GM10266 (cell line): ENCODE data around the gene SUN2.

Experiments used
- DNase-seq: peaks from one replicate; pipeline ENCODE4 v3.0.0; 2012; ENCODE audit errors: extremely low spot score
- TF ChIP-seq, protein P1 (sequence below): IDR thresholded peaks from 2 replicates; pipeline ENCODE4 v1.5.1; 2012; ENCODE audit warnings: mild to moderate bottlenecking, low read depth; ENCODE audit not compliant: control insufficient read depth, insufficient read depth; ENCODE audit errors: missing control alignments

Gene SUN2

DNA sequence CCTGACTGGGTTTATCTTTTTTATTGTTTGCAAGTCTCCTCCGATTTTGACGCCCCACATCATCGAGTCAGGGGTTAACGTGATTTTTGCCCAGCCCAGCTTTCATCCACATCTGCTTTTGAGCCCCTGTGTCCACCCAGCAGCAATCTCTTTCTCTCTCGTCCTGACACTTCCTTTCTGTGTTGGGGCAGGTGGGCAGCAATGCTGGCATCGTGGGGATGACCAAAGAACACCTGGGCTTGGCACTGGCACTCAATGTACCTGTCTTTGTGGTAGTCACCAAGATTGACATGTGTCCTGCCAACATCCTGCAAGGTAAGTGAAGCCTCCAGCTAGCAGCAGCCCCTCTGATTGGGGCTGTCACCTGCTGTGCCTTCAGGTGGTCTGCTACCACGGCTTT, 34.2 kb downstream of the SUN2 start:
- no peak for DNase-seq
- TF ChIP-seq, protein P1, sequence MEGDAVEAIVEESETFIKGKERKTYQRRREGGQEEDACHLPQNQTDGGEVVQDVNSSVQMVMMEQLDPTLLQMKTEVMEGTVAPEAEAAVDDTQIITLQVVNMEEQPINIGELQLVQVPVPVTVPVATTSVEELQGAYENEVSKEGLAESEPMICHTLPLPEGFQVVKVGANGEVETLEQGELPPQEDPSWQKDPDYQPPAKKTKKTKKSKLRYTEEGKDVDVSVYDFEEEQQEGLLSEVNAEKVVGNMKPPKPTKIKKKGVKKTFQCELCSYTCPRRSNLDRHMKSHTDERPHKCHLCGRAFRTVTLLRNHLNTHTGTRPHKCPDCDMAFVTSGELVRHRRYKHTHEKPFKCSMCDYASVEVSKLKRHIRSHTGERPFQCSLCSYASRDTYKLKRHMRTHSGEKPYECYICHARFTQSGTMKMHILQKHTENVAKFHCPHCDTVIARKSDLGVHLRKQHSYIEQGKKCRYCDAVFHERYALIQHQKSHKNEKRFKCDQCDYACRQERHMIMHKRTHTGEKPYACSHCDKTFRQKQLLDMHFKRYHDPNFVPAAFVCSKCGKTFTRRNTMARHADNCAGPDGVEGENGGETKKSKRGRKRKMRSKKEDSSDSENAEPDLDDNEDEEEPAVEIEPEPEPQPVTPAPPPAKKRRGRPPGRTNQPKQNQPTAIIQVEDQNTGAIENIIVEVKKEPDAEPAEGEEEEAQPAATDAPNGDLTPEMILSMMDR, result no peak

DNA sequence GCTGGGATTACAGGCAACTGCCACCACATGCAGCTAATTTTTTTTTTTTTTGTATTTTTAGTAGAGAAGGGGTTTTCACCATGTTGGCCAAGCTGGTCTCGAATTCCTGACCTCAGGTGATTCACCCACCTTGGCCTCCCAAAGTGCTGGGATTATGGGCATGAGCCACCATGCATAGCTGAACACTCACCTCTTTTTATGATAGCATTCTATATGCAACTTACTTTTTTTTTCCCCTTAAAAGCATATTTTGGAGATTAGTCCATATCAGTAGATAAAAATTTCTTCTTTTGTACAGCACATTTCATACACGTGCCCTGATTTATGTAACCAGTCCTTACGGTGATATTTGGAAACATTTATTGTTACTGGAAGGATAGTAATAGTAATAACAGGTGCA, 35.4 kb downstream of the SUN2 start:
- no peak for DNase-seq
- TF ChIP-seq, protein P1, result no peak

DNA sequence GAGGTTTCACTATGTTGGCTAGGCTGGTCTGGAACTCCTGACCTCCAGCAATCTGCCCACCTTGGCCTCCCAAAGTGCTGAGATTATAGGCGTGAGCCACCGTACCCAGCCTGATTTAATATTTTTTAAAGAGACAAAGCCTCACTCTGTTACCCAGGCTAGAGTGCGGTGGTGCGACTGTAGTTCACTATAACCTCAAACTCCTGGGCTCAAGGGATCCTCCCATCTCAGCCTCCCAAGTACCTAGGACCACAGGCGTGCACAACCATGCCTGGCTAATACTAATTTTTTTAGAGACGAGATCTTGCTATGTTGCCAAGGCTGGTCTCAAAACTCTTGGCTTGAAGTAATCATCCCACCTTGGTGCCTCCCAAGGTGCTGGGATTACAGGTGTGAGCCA, 36.6 kb downstream of the SUN2 start:
- TF ChIP-seq, protein P1, result no peak
- no peak for DNase-seq

DNA sequence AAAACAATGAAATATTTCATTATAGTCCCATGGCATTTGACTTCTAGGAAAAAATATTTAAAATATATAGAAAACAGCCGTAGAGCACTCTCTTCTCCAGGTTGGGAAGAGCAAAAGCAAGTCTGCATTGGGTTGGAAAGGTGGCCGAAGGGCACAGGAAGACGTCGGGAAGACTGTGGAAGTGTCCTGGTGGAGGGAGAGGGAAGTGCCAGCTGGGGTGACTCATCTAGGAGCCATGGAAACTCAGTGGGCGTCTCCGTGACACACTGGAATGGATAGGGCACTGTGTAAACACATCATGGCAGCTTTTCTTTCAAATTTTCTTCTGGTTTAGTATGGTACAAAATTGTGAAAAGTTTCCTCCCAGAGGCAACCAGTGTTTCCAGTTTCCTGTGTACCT, 37.4 kb downstream of the SUN2 start:
- TF ChIP-seq, protein P1, result no peak
- no peak for DNase-seq

DNA sequence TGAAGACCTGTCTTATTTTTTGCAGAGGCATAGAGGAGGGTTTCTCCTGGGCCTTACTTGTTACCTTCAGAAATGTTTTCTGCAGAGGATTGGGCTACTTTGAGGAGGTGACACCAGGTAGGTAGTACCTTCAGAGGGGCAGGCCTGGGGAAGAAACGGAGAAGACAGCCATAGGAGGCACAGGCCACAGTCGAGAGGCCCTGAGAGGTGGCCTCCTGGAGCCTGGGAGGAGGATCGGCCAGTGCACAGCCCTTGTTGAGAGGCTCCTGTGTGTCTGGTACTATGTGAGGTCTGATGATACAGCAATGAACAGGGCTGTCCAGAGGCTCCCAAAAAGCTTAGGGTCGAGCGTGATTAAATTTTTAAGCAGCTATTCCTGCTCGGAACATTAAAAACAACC, 38.6 kb downstream of the SUN2 start:
- DNase-seq, result no peak
- TF ChIP-seq, protein P1, result no peak

DNA sequence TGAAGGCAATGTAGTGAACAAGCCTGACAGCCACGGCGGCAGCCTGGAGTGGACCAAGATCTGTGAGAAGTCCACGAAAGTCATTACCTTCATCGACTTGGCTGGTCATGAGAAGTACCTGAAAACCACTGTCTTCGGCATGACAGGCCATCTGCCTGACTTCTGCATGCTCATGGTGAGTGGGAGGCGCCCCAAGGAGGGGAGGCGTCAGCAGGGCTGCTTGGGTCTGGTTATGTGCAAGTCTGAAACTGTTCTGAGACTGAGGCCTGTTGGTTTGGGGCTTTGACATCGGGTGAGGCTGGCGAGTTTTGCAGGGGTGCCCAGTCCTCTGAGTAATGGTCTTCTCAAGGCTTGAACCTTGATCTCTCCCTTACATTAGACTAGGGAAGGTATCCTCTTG, 39.0 kb downstream of the SUN2 start:
- no peak for DNase-seq
- TF ChIP-seq, protein P1, result no peak

DNA sequence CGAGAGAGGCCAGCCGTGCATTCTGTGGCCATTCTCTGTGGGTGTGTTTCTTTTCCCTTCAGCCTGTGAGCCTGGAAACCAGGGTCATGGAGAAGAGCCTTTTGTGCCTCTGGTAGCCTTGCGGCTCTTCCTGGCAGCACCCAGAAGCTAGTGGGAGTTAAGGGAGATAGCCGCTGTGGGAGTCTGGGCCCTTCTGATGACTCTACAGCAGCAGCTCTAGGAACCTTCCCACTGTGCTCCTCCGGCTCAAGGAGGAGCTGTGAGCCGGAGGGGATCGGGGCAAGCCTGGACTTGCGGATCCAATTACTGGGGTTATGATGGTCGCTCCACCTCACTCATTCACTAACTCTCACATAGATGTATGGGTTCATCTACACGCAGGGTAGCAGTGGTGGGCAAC, 39.5 kb downstream of the SUN2 start:
- DNase-seq, result no peak
- TF ChIP-seq, protein P1, result no peak
